GM12891 (cell line): Measurements from ENCODE around the gene DLK1.

ENCODE experiments used
- POLR2A ChIP-seq: IDR thresholded peaks from 2 replicates; pipeline ENCODE4 v1.6.1; 2011; ENCODE audit warnings: low read depth, low read length, control low read depth
- TAF1 ChIP-seq: IDR thresholded peaks from 2 replicates; pipeline ENCODE4 v1.6.1; 2011; ENCODE audit warnings: low read depth, low read length, control low read depth

DNA sequence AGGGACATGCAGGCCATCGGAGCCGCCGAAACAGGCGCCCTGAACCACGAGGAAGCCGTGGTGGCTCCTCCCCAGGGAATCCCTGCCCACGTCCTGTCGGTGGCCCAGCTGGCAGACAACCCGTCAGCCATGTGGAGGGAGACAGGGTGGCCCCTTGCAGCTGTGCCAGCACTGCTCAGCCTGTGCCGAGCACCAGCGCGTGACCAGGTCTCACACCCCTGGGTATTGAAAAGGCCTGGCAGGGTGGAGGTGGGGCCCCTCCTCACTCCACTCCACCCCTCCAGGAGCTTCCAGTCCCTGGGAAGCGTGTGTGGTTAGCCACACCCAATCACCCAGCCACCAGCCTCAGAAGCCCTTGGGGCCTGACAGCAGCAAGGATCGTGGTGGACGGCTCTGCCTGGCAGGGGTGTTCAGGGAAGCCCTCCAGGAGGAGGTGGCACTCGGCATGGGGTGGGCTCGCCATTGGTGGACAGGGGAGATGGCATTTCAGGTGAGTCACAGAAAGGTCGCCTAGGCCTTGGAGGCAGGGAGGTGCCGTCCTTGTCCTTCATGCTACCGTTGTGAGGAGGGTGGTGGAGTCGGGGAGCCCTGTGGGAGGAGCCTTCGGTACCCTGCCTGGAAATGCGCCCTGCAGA is 12.3 kb upstream of the DLK1 start:
- TF ChIP-seq TAF1 (no peak), POLR2A (no peak)
